GM23248 (cell line): Measurements from ENCODE around the gene MAPK4. TPM values are rescaled to one million over a fixed set of nuclear protein-coding genes. Genes with fewer than 3 reads are reported as not detected.

Source experiments
- DNase-seq: peaks from one replicate; pipeline ENCODE4 v3.0.0-alpha.2; 2015
- H2AFZ ChIP-seq: fragments of 200-600 bp; sonication (generic); 2 replicates; pipeline ENCODE4 v1.6.1; 2016; ENCODE audit warnings: antibody characterized with exemption
- H3F3A ChIP-seq: fragments of 200-600 bp; sonication (generic); 2 replicates; pipeline ENCODE4 v1.6.1; 2016; ENCODE audit warnings: mild to moderate bottlenecking, antibody characterized with exemption, mixed run types; ENCODE audit not compliant: insufficient read depth
- H3K27ac ChIP-seq: fragments of 200-600 bp; sonication (generic); 2 replicates; pipeline ENCODE4 v1.5.1; 2016; ENCODE audit warnings: mild to moderate bottlenecking
- H3K27me3 ChIP-seq: fragments of 200-600 bp; sonication (generic); replicated peaks from 2 replicates; pipeline ENCODE4 v1.6.1; 2016; ENCODE audit warnings: mild to moderate bottlenecking; ENCODE audit not compliant: insufficient read depth
- H3K36me3 ChIP-seq: fragments of 200-600 bp; sonication (generic); 2 replicates; pipeline ENCODE4 v1.6.1; 2016; ENCODE audit warnings: low read depth, mild to moderate bottlenecking
- H3K4me1 ChIP-seq: fragments of 200-600 bp; sonication (generic); 2 replicates; pipeline ENCODE4 v1.6.1; 2016; ENCODE audit warnings: mild to moderate bottlenecking; ENCODE audit not compliant: insufficient read depth
- H3K4me2 ChIP-seq: fragments of 200-600 bp; sonication (generic); one replicate; pipeline ENCODE4 v1.6.1; 2016; ENCODE audit warnings: mild to moderate bottlenecking; ENCODE audit not compliant: unreplicated experiment
- H3K4me3 ChIP-seq: fragments of 200-600 bp; sonication (generic); 2 replicates; pipeline ENCODE4 v1.5.1; 2016; ENCODE audit warnings: mild to moderate bottlenecking
- H3K79me2 ChIP-seq: fragments of 200-600 bp; sonication (generic); 2 replicates; pipeline ENCODE4 v1.6.1; 2016; ENCODE audit warnings: mild to moderate bottlenecking; ENCODE audit not compliant: insufficient read depth
- H3K9ac ChIP-seq: fragments of 200-600 bp; sonication (generic); 2 replicates; pipeline ENCODE4 v1.6.1; 2016; ENCODE audit warnings: mild to moderate bottlenecking
- H3K9me2 ChIP-seq: fragments of 200-600 bp; sonication (generic); 2 replicates; pipeline ENCODE4 v1.6.1; 2016; ENCODE audit warnings: mixed run types, mild to moderate bottlenecking, moderate library complexity; ENCODE audit not compliant: insufficient read depth
- H3K9me3 ChIP-seq: fragments of 200-600 bp; sonication (generic); one replicate; pipeline ENCODE4 v1.6.1; 2017; ENCODE audit warnings: low read depth
- H4K20me1 ChIP-seq: fragments of 200-600 bp; sonication (generic); 2 replicates; pipeline ENCODE4 v1.6.0; 2016; ENCODE audit not compliant: insufficient read depth
- EZH2 ChIP-seq: fragments of 200-600 bp; sonication (generic); IDR thresholded peaks from 2 replicates; pipeline ENCODE4 v1.6.1; 2018; ENCODE audit warnings: antibody characterized with exemption, mild to moderate bottlenecking; ENCODE audit not compliant: insufficient read depth, poor library complexity, severe bottlenecking
- EZH2phosphoT487 ChIP-seq: fragments of 200-600 bp; sonication (generic); IDR thresholded peaks from 2 replicates; pipeline ENCODE4 v1.6.1; 2018; ENCODE audit warnings: antibody characterized with exemption, moderate library complexity, mild to moderate bottlenecking, low read depth; ENCODE audit not compliant: insufficient read depth
- WGBS, 2 experiments: methylation state at CpG; one replicate each; pipeline ENCODE4 v1.1.6; 2015 to 2017; ENCODE audit warnings: low lambda C conversion rate in 2 of 2, low coverage in 1 of 2; ENCODE audit errors: missing lambda C conversion rate in 2 of 2; 5-methylcytosine and 5-hydroxymethylcytosine counted together
- in situ Hi-C: fragments of 300-500 bp; cut with MboI; formaldehyde crosslinking; loops from 2 replicates; pipeline ENCODE4 v1.15.0; 2020
- polyA plus RNA-seq: library from polyadenylated mRNA; unstranded; fragments of >200 nt; fragmentation: Nextera tagmentation; extraction: Ambion mirVana; gene quantifications from 2 replicates; pipeline ENCODE4 v1.2.1, GENCODE V29; 2016
- total RNA-seq: library from RNA; depleted of rRNA; stranded (reverse); fragments of >200 nt; shearing (Covaris generic); gene quantifications from 2 replicates; pipeline ENCODE4 v1.2.3, GENCODE V29; 2014

MAPK4 gene
- total and polyA plus RNA-seq, 2 experiments from 2014 or later, result 0.22 TPM; not detected in 1

DNA sequence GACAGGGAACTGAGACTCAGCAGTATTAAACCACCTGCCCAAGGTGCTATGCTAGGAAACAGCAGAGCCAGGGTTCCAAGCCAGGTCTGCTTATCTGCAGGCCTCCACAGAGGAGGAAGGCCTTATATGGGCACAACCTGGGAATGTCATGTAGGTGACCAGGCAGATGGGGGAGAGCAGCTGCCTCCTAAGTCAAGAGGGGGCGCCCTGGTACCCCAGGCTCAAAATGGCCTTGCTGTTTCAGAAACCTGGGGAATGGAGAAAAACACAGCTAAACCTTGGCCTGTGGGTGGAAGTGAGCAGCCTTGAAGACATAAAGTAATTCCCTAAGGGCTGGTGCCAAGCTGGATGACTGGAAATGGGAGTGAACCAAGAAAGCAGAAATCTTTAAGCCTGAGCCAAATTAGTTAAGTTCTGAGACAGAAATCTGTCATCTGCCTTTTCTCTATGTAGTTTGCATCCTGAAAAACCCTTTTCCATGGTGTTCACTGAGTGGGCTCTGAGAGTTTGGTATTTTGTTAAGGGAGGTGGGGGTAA lies 79.1 kb downstream of the MAPK4 start:
- H2AFZ ChIP-seq, result no peak overlapping the region
- no peaks in the 10 kb centered on the region for H3K27me3 ChIP-seq
- H3K9me2 ChIP-seq, result no peaks in the 10 kb centered on the region
- no peaks in the 10 kb centered on the region for H3K4me1 ChIP-seq
- H3K4me2 ChIP-seq, result no peak overlapping the region
- H3K9ac ChIP-seq, result no peak overlapping the region
- no peaks in the 10 kb centered on the region for H3K36me3 ChIP-seq
- H3K4me3 ChIP-seq, result no peak overlapping the region
- no peaks in the 10 kb centered on the region for H3F3A ChIP-seq
- H3K27ac ChIP-seq, result no peak overlapping the region
- peak; percentile 7 for DNase-seq
- WGBS, 2 experiments, result 86 to 89% methylated on average over 1 of the region's 1 CpG
- TF ChIP-seq EZH2, result no peak
- no peak for TF ChIP-seq EZH2phosphoT487
- H4K20me1 ChIP-seq, result no peaks in the 10 kb centered on the region
- H3K79me2 ChIP-seq, result no peaks in the 10 kb centered on the region
- in situ Hi-C loops, result no loop called here
- no peaks in the 10 kb centered on the region for H3K9me3 ChIP-seq

DNA sequence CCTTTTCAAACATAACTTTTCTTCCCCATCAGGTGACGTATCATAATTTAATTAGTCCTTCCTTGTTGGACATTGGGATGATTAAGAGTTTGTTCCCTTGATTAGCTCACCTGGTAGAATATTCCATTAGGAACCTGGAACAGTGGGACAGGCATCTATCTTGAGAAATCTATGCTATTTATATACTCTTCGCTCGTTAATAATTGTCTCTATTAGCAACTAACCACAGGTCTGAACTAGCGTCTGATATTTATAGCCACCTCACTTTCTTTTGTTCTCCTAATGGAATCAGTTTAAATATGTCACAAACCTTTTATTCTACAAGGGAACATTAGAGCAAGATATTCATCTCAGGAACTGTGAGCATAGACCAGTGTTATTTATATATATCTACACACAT lies 79.8 kb downstream of the MAPK4 start:
- Histone ChIP-seq H3K9me2 (no peaks in the 10 kb centered on the region), H3K27me3 (no peaks in the 10 kb centered on the region), H3K4me3 (no peak overlapping the region), H3K4me2 (no peak overlapping the region), H4K20me1 (no peaks in the 10 kb centered on the region), H3K27ac (no peak overlapping the region), H3K9me3 (no peaks in the 10 kb centered on the region), H3K9ac (no peak overlapping the region), H3F3A (no peaks in the 10 kb centered on the region), H3K4me1 (no peaks in the 10 kb centered on the region), H3K79me2 (no peaks in the 10 kb centered on the region), H3K36me3 (no peaks in the 10 kb centered on the region), H2AFZ (no peak overlapping the region)
- DNase-seq, result no peak
- in situ Hi-C loops, result no loop called here
- no peak for TF ChIP-seq EZH2phosphoT487
- no peak for TF ChIP-seq EZH2
- 71 to 75% methylated on average over 4 of the region's 4 CpGs for WGBS, 2 experiments

DNA sequence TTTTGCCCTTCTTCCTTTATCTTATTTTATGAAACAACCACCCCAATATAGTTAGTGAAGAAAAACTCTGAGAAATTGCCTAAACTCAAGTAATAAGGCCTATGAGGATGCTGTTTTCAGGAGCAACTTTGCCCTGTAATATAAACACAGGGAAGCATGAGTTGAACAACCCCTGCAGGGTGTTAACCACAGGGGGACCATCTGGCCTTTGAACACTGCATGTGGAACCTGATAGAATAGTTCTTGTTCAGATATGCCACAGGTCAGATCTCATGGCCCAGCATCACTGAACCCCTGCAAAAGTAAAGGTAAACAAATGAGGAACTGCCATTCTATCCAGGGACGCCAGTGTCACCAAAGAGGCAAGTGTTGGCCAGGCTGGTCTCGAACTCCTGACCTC lies 82.6 kb downstream of the MAPK4 start:
- no peaks in the 10 kb centered on the region for H3K4me1 ChIP-seq
- no peak overlapping the region for H3K27ac ChIP-seq
- no peaks in the 10 kb centered on the region for H3K36me3 ChIP-seq
- no peaks in the 10 kb centered on the region for H4K20me1 ChIP-seq
- H2AFZ ChIP-seq, result no peak overlapping the region
- no peaks in the 10 kb centered on the region for H3K79me2 ChIP-seq
- H3K4me2 ChIP-seq, result no peak overlapping the region
- H3K4me3 ChIP-seq, result no peak overlapping the region
- TF ChIP-seq EZH2 (no peak), EZH2phosphoT487 (no peak)
- DNase-seq, result no peak
- no peaks in the 10 kb centered on the region for H3F3A ChIP-seq
- no peak overlapping the region for H3K9ac ChIP-seq
- in situ Hi-C loops, result no loop called here
- WGBS, 2 experiments, result 52% methylated on average over 2 of the region's 2 CpGs
- H3K27me3 ChIP-seq, result no peaks in the 10 kb centered on the region
- no peaks in the 10 kb centered on the region for H3K9me2 ChIP-seq
- H3K9me3 ChIP-seq, result no peaks in the 10 kb centered on the region

DNA sequence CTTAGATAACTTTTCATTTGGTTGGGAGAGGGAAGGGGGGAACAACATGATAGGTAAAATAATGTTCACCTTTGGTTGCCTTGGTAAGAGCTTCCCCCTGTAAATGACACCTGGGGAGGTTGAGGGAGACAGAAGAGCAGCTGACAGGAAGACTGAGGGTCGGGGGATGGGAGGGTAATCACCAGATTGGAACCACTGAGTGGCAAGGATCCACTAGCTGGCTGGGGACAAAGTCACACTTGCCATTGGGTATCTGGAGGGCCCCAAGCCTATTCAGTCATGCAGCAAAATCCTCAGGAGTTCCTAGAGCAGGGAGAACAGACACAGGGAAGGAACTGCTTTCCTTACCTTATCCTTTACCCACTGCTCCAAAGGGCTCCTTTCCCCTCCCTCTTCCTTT lies 84.3 kb downstream of the MAPK4 start:
- Histone ChIP-seq H3K4me2 (no peak overlapping the region), H3K27me3 (no peaks in the 10 kb centered on the region), H3K27ac (no peak overlapping the region), H4K20me1 (no peaks in the 10 kb centered on the region), H3F3A (no peaks in the 10 kb centered on the region), H3K9ac (no peak overlapping the region), H3K4me1 (no peaks in the 10 kb centered on the region), H3K36me3 (no peaks in the 10 kb centered on the region), H2AFZ (no peak overlapping the region), H3K79me2 (no peaks in the 10 kb centered on the region), H3K4me3 (no peak overlapping the region), H3K9me2 (no peaks in the 10 kb centered on the region), H3K9me3 (no peaks in the 10 kb centered on the region)
- TF ChIP-seq EZH2phosphoT487, result no peak
- no peak for TF ChIP-seq EZH2
- in situ Hi-C loops, result no loop called here
- 14 to 29% methylated on average over 1 of the region's 1 CpG for WGBS, 2 experiments
- DNase-seq, result no peak

DNA sequence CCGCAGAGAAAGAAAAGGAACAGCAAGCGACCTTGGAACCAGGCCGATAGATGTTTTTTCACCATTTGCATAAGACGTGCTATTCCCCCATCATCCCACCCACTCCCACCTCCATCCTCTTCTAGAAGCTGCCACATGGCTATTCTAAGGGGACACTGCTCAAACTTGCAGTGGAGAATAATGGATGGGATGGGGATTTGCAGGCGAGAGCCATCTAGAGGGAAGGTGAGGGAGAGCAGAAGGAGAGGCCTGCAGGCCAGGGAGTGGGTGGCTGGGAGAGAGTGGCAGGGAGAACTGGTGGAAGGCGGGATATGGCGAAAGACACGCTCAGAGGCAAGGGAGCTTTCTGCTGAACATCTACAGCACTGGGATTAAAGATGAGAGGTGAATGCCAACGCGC lies 84.9 kb downstream of the MAPK4 start:
- WGBS, 2 experiments, result 69 to 70% methylated on average over 10 of the region's 10 CpGs
- in situ Hi-C loops, result no loop called here
- no peak for TF ChIP-seq EZH2phosphoT487
- no peak for TF ChIP-seq EZH2

More for the DNA sequence above, 84.9 kb downstream of the MAPK4 start:
- Histone ChIP-seq H2AFZ (no peak overlapping the region), H3K9ac (no peak overlapping the region), H3K79me2 (no peaks in the 10 kb centered on the region), H3K4me1 (no peaks in the 10 kb centered on the region), H3K4me2 (no peak overlapping the region), H3K9me3 (no peaks in the 10 kb centered on the region), H3K36me3 (no peaks in the 10 kb centered on the region), H3K27ac (no peak overlapping the region), H3K9me2 (no peaks in the 10 kb centered on the region), H3K27me3 (no peaks in the 10 kb centered on the region), H3F3A (no peaks in the 10 kb centered on the region), H3K4me3 (no peak overlapping the region), H4K20me1 (no peaks in the 10 kb centered on the region)
- peak; percentile 22 for DNase-seq
